Measurements from ENCODE around the gene ZFHX3. TPM values are rescaled to one million over a fixed set of nuclear protein-coding genes. Genes with fewer than 3 reads are reported as not detected.

The ZFHX3 gene
- total and polyA plus RNA-seq, 2 donors from 2014 or later = 2.3 to 29.3 TPM

GRCh38 chr16:72961115-72961832 lies 86.7 kb downstream of the ZFHX3 start:
- H3K9ac ChIP-seq (ENCODE audit: low read length in 3 of 3) = no peak overlapping the region
- DNase-seq = peak in 4 of 5 donors; percentile 74 to 85 (median 80)

GRCh38 chr16:72960101-72960500 lies 87.8 kb downstream of the ZFHX3 start:
- FAIRE-seq = no peak
- intact Hi-C loops (cut with DNase I) = no loop called here

More at GRCh38 chr16:72961115-72961832, 86.7 kb downstream of the ZFHX3 start:
- Histone ChIP-seq H3K9me3 (ENCODE audit: control insufficient read depth in 2 of 3, insufficient read depth in 1 of 3, low read length in 3 of 3) (no peaks in the 10 kb centered on the region), H3K27ac (ENCODE audit: low read depth in 2 of 2, low read length in 2 of 2) (no peak overlapping the region), H3K4me3 (ENCODE audit: low read length in 3 of 3) (peak overlapping the region in 2 of 3 donors; percentile 27 to 32), H3K36me3 (ENCODE audit: control insufficient read depth in 2 of 3, insufficient read depth in 3 of 3, low read length in 3 of 3) (peaks cover 0 to 6% (median 3%) of the 10 kb centered on the region in 3 donors), H3K27me3 (ENCODE audit: control insufficient read depth, insufficient read depth, low read length) (no peaks in the 10 kb centered on the region), H3K4me1 (ENCODE audit: control insufficient read depth in 2 of 3, insufficient read depth in 2 of 3, low read depth in 1 of 3, low read length in 3 of 3) (no peaks in the 10 kb centered on the region)
- TF ChIP-seq, protein P1, sequence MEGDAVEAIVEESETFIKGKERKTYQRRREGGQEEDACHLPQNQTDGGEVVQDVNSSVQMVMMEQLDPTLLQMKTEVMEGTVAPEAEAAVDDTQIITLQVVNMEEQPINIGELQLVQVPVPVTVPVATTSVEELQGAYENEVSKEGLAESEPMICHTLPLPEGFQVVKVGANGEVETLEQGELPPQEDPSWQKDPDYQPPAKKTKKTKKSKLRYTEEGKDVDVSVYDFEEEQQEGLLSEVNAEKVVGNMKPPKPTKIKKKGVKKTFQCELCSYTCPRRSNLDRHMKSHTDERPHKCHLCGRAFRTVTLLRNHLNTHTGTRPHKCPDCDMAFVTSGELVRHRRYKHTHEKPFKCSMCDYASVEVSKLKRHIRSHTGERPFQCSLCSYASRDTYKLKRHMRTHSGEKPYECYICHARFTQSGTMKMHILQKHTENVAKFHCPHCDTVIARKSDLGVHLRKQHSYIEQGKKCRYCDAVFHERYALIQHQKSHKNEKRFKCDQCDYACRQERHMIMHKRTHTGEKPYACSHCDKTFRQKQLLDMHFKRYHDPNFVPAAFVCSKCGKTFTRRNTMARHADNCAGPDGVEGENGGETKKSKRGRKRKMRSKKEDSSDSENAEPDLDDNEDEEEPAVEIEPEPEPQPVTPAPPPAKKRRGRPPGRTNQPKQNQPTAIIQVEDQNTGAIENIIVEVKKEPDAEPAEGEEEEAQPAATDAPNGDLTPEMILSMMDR (IDR thresholded peaks at IDR 0.05; ENCODE audit: borderline replicate concordance, extremely low read depth, insufficient read depth) = peak; percentile 31
- no peak for FAIRE-seq
- intact Hi-C loops (cut with DNase I) = no loop called here

DNA sequence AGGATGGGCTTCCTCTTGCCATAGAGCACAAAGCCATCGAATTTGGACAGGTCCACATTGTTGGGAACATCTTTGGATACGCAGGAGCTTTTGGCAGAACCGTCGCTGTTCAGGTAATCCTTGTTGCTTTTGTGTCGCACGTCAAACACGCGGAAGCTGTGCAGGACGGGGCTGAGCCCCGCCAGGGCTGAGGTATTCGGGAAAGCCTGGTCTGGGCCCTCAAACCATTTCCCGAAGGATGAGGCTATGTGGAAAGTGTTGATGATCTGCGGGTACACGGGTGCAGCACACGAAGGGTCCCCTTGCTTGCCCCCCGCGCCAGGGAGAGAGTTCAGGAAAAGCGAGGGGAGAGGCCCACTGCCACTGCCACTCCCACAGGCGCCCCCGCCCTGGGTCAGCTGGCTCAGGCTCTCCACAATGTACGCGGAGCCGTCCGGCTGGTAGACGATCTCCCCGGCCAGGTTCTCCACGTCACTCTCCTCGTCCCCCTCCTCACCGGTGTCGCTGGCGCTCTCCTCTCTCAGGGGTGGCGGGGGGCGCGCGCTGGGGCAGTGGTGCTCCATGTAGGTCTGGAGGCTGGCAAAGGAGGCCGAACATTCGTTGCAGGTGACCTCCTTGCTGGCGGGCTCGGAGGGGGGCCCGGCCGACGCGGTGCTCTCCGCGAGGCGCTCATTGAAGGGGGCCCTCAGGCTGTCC lies 88.5 kb downstream of the ZFHX3 start:
- Histone ChIP-seq H3K27ac (ENCODE audit: low read depth in 2 of 2, low read length in 2 of 2) (no peak overlapping the region), H3K4me3 (ENCODE audit: low read length in 3 of 3) (no peak overlapping the region), H3K4me1 (ENCODE audit: control insufficient read depth in 2 of 3, insufficient read depth in 2 of 3, low read depth in 1 of 3, low read length in 3 of 3) (no peaks in the 10 kb centered on the region), H3K9ac (ENCODE audit: low read length in 3 of 3) (no peak overlapping the region), H3K27me3 (ENCODE audit: control insufficient read depth, insufficient read depth, low read length) (no peaks in the 10 kb centered on the region), H3K36me3 (ENCODE audit: control insufficient read depth in 2 of 3, insufficient read depth in 3 of 3, low read length in 3 of 3) (peaks cover 0 to 6% (median 3%) of the 10 kb centered on the region in 3 donors), H3K9me3 (ENCODE audit: control insufficient read depth in 2 of 3, insufficient read depth in 1 of 3, low read length in 3 of 3) (no peaks in the 10 kb centered on the region)
- TF ChIP-seq, protein P1 (IDR thresholded peaks at IDR 0.05; ENCODE audit: borderline replicate concordance, extremely low read depth, insufficient read depth) = no peak
- intact Hi-C loops (cut with DNase I) = no loop called here
- no peak for FAIRE-seq
- DNase-seq = no peak

More at GRCh38 chr16:72960101-72960500, 87.8 kb downstream of the ZFHX3 start:
- Histone ChIP-seq H3K9me3 (ENCODE audit: control insufficient read depth in 2 of 3, insufficient read depth in 1 of 3, low read length in 3 of 3) (no peaks in the 10 kb centered on the region), H3K27ac (ENCODE audit: low read depth in 2 of 2, low read length in 2 of 2) (no peak overlapping the region), H3K27me3 (ENCODE audit: control insufficient read depth, insufficient read depth, low read length) (no peaks in the 10 kb centered on the region), H3K4me3 (ENCODE audit: low read length in 3 of 3) (no peak overlapping the region), H3K36me3 (ENCODE audit: control insufficient read depth in 2 of 3, insufficient read depth in 3 of 3, low read length in 3 of 3) (peaks cover 0 to 6% (median 3%) of the 10 kb centered on the region in 3 donors), H3K9ac (ENCODE audit: low read length in 3 of 3) (no peak overlapping the region), H3K4me1 (ENCODE audit: control insufficient read depth in 2 of 3, insufficient read depth in 2 of 3, low read depth in 1 of 3, low read length in 3 of 3) (no peaks in the 10 kb centered on the region)
- no peak for DNase-seq
- TF ChIP-seq, protein P1 (IDR thresholded peaks at IDR 0.05; ENCODE audit: borderline replicate concordance, extremely low read depth, insufficient read depth) = no peak

Measured in kidney (tissue), 14 donors.